ENCODE data around the gene SEL1L3. TPM values are rescaled to one million over a fixed set of nuclear protein-coding genes. Genes with fewer than 3 reads are reported as not detected.

SEL1L3 gene
- total and polyA plus RNA-seq, 9 of the 15 experiments (the other 6 are each of a cell fraction or from before 2014, with no cell fraction given), result 10.0 to 44.3 (median 21.6) TPM

GRCh38 chr4:25882226-25882625, 19.4 kb upstream of the SEL1L3 start:
- Histone ChIP-seq H3K9me3 (replicated peaks; ENCODE audit: control insufficient read depth, insufficient read depth, low read depth, low read length) (no peaks in the 10 kb centered on the region), H3K36me3 (ENCODE audit: control insufficient read depth, insufficient read depth, low read length) (no peaks in the 10 kb centered on the region), H3K4me2 (ENCODE audit: insufficient read depth, low read length) (no peak overlapping the region), H4K20me1 (replicated peaks; ENCODE audit: control insufficient read depth, insufficient read depth, low read length) (no peaks in the 10 kb centered on the region), H3K9me1 (ENCODE audit: control insufficient read depth, insufficient read depth, low read length) (no peaks in the 10 kb centered on the region), H3K9ac (ENCODE audit: insufficient read depth in 1 of 2, low read depth in 2 of 2, low read length in 2 of 2) (no peak overlapping the region), H3K27me3 (ENCODE audit: control insufficient read depth in 2 of 2, insufficient read depth in 2 of 2, low read length in 2 of 2) (peaks cover 32 to 33% of the 10 kb centered on the region in 2 experiments), H3K79me2 (ENCODE audit: control insufficient read depth, insufficient read depth, low read length) (no peaks in the 10 kb centered on the region), H2AFZ (ENCODE audit: low read depth, low read length) (no peak overlapping the region), H3K4me1 (replicated peaks in 1 of 2; ENCODE audit: control insufficient read depth in 2 of 2, insufficient read depth in 2 of 2, low read length in 2 of 2) (no peaks in the 10 kb centered on the region), H3K27ac (ENCODE audit: extremely low read depth, low read depth, low read length) (no peak overlapping the region), H3K4me3 (no peak overlapping the region)
- FAIRE-seq (no peak), DNase-seq (ENCODE audit: extremely low read depth in 1 of 4, low spot score in 3 of 4) (no peak), ATAC-seq (no peak)
- intact Hi-C loops (cut with micrococcal nuclease), result no loop called here
- in situ Hi-C loops (cut with MboI), result no loop called here
- TF ChIP-seq MCM3 (IDR thresholded peaks at IDR 0.05) (no peak), U2AF1 (optimal IDR thresholded peaks at IDR 0.05; ENCODE audit: low read depth, low read length) (no peak), SNIP1 (IDR thresholded peaks at IDR 0.05; ENCODE audit: low read depth) (no peak), IRF9 (tag; IDR thresholded peaks at IDR 0.05) (no peak), ZNF717 (CRISPR knock-in tag; IDR thresholded peaks at IDR 0.05) (no peak), BRF1 (IDR thresholded peaks at IDR 0.05; ENCODE audit: borderline replicate concordance, extremely low read depth, insufficient read length) (no peak)
- 0% methylated on average over 4 of the region's 4 CpGs for WGBS (ENCODE audit: insufficient coverage, low coverage, missing lambda C conversion rate)
- no TSS peak for BruUV-seq (replicated peaks)
- ChIA-PET POLR2A (interaction anchor here (1.9 kb wide), 1 partner anchor 17 kb away, joined by 5 read pairs; no protein-coding TSS in a partner anchor), CTCF (ENCODE audit: low intra/inter-chr PET ratio) (no interaction called here)

GRCh38 chr4:25881193-25881592, 18.4 kb upstream of the SEL1L3 start:
- H4K20me1 ChIP-seq (replicated peaks; ENCODE audit: control insufficient read depth, insufficient read depth, low read length), result no peaks in the 10 kb centered on the region
- ATAC-seq, result no peak
- no peak for DNase-seq (ENCODE audit: extremely low read depth in 1 of 4, low spot score in 3 of 4)
- 3% methylated on average over 4 of the region's 4 CpGs for WGBS (ENCODE audit: insufficient coverage, low coverage, missing lambda C conversion rate)
- H3K4me3 ChIP-seq, result no peak overlapping the region
- no peaks in the 10 kb centered on the region for H3K9me1 ChIP-seq (ENCODE audit: control insufficient read depth, insufficient read depth, low read length)
- intact Hi-C loops (cut with micrococcal nuclease), result no loop called here
- H3K4me1 ChIP-seq (replicated peaks in 1 of 2; ENCODE audit: control insufficient read depth in 2 of 2, insufficient read depth in 2 of 2, low read length in 2 of 2), result no peaks in the 10 kb centered on the region
- FAIRE-seq, result no peak
- no peak for TF ChIP-seq CBX3 (IDR thresholded peaks at IDR 0.05; ENCODE audit: borderline replicate concordance in 1 of 2, low read length in 2 of 2)
- no peak for TF ChIP-seq ILF3 (IDR thresholded peaks at IDR 0.05; ENCODE audit: borderline replicate concordance)
- TF ChIP-seq TSHZ1 (CRISPR knock-in tag; IDR thresholded peaks at IDR 0.05), result no peak
- no peak for TF ChIP-seq EGR1 (conservative IDR thresholded peaks at IDR 0.05)
- no peak overlapping the region for H3K27ac ChIP-seq (ENCODE audit: extremely low read depth, low read depth, low read length)
- H3K36me3 ChIP-seq (ENCODE audit: control insufficient read depth, insufficient read depth, low read length), result no peaks in the 10 kb centered on the region
- H2AFZ ChIP-seq (ENCODE audit: low read depth, low read length), result no peak overlapping the region
- no peak overlapping the region for H3K9ac ChIP-seq (ENCODE audit: insufficient read depth in 1 of 2, low read depth in 2 of 2, low read length in 2 of 2)
- in situ Hi-C loops (cut with MboI), result no loop called here
- POLR2A ChIA-PET, result interaction anchor here (1.9 kb wide), 1 partner anchor 16 kb away, joined by 5 read pairs; no protein-coding TSS in a partner anchor
- no peaks in the 10 kb centered on the region for H3K9me3 ChIP-seq (replicated peaks; ENCODE audit: control insufficient read depth, insufficient read depth, low read depth, low read length)
- H3K4me2 ChIP-seq (ENCODE audit: insufficient read depth, low read length), result no peak overlapping the region
- BruUV-seq (replicated peaks), result no TSS peak
- H3K27me3 ChIP-seq (ENCODE audit: control insufficient read depth in 2 of 2, insufficient read depth in 2 of 2, low read length in 2 of 2), result peaks cover 23 to 28% of the 10 kb centered on the region in 2 experiments
- no peaks in the 10 kb centered on the region for H3K79me2 ChIP-seq (ENCODE audit: control insufficient read depth, insufficient read depth, low read length)
- CTCF ChIA-PET (ENCODE audit: low intra/inter-chr PET ratio), result no interaction called here
